Fibroblast of mammary gland (primary cell): ENCODE results near the gene C19orf85.

Experiments
- DNase-seq: peaks from one replicate; pipeline ENCODE4 v3.0.0-alpha.2; 2010; ENCODE audit warnings: low read depth
- H3K4me3 ChIP-seq: 2 replicates; pipeline ENCODE4 v1.5.1; 2011; ENCODE audit warnings: low read depth, mild to moderate bottlenecking, low read length, moderate library complexity; ENCODE audit not compliant: control insufficient read depth
- CTCF ChIP-seq: conservative IDR thresholded peaks from 2 replicates; pipeline ENCODE4 v1.5.1; 2011; ENCODE audit warnings: low read depth, low read length, inconsistent platforms; ENCODE audit not compliant: control insufficient read depth, insufficient read depth

Gene C19orf85

GRCh38 chr19:55474269-55475265 is 10.0 kb upstream of the C19orf85 start:
- DNase-seq, result no peak
- no peak overlapping the region for H3K4me3 ChIP-seq
- no peak for TF ChIP-seq CTCF

- DNase-seq, result peak; percentile 66
- no peak for TF ChIP-seq CTCF
- no peak overlapping the region for H3K4me3 ChIP-seq
Observed at GRCh38 chr19:55473225-55474012, 8.9 kb upstream of the C19orf85 start.

GRCh38 chr19:55472463-55472862 is 7.9 kb upstream of the C19orf85 start:
- TF ChIP-seq CTCF, result no peak
- DNase-seq, result peak; percentile 79

GRCh38 chr19:55471266-55471665 is 6.7 kb upstream of the C19orf85 start:
- no peak for TF ChIP-seq CTCF
- H3K4me3 ChIP-seq, result no peak overlapping the region
- no peak for DNase-seq

More at GRCh38 chr19:55472463-55472862, 7.9 kb upstream of the C19orf85 start:
- no peak overlapping the region for H3K4me3 ChIP-seq

- no peak for DNase-seq
- no peak for TF ChIP-seq CTCF
- no peak overlapping the region for H3K4me3 ChIP-seq
Observed at GRCh38 chr19:55468054-55468393, 3.5 kb upstream of the C19orf85 start.

GRCh38 chr19:55467236-55468053 is 2.9 kb upstream of the C19orf85 start:
- TF ChIP-seq CTCF, result peak; percentile 57
- no peak overlapping the region for H3K4me3 ChIP-seq
- peak; percentile 70 for DNase-seq
